ENCODE data around the gene AMOTL1.

DNA sequence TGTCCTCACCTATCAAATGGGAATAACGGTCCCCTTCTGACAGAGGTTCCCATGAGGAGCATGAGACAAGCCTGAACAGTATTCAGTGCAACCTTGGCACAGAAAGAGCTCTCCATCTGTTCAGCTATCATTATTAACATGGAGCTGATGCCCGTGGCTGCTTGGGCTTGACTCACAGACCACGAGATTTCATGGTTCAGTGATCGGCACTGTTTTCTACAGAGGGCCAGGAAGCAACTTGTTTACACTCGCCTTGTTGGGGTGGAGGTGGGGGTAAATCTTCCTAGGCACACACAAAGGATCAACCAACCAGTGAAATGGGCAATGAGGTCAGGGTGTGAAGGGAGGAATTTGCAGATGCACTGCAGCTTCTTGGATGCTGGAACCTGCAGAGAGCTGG lies 117.0 kb downstream of the AMOTL1 start:
- TF ChIP-seq, protein P1, sequence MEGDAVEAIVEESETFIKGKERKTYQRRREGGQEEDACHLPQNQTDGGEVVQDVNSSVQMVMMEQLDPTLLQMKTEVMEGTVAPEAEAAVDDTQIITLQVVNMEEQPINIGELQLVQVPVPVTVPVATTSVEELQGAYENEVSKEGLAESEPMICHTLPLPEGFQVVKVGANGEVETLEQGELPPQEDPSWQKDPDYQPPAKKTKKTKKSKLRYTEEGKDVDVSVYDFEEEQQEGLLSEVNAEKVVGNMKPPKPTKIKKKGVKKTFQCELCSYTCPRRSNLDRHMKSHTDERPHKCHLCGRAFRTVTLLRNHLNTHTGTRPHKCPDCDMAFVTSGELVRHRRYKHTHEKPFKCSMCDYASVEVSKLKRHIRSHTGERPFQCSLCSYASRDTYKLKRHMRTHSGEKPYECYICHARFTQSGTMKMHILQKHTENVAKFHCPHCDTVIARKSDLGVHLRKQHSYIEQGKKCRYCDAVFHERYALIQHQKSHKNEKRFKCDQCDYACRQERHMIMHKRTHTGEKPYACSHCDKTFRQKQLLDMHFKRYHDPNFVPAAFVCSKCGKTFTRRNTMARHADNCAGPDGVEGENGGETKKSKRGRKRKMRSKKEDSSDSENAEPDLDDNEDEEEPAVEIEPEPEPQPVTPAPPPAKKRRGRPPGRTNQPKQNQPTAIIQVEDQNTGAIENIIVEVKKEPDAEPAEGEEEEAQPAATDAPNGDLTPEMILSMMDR (IDR thresholded peaks at IDR 0.05; ENCODE audit: insufficient read depth, low read length): no peak
- TF ChIP-seq SPI1 (IDR thresholded peaks at IDR 0.05; ENCODE audit: borderline replicate concordance, low read depth) (no peak), POLR2AphosphoS5 (IDR thresholded peaks at IDR 0.05; ENCODE audit: low read depth) (no peak)
- TF ChIP-seq, protein P2, sequence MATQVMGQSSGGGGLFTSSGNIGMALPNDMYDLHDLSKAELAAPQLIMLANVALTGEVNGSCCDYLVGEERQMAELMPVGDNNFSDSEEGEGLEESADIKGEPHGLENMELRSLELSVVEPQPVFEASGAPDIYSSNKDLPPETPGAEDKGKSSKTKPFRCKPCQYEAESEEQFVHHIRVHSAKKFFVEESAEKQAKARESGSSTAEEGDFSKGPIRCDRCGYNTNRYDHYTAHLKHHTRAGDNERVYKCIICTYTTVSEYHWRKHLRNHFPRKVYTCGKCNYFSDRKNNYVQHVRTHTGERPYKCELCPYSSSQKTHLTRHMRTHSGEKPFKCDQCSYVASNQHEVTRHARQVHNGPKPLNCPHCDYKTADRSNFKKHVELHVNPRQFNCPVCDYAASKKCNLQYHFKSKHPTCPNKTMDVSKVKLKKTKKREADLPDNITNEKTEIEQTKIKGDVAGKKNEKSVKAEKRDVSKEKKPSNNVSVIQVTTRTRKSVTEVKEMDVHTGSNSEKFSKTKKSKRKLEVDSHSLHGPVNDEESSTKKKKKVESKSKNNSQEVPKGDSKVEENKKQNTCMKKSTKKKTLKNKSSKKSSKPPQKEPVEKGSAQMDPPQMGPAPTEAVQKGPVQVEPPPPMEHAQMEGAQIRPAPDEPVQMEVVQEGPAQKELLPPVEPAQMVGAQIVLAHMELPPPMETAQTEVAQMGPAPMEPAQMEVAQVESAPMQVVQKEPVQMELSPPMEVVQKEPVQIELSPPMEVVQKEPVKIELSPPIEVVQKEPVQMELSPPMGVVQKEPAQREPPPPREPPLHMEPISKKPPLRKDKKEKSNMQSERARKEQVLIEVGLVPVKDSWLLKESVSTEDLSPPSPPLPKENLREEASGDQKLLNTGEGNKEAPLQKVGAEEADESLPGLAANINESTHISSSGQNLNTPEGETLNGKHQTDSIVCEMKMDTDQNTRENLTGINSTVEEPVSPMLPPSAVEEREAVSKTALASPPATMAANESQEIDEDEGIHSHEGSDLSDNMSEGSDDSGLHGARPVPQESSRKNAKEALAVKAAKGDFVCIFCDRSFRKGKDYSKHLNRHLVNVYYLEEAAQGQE (IDR thresholded peaks at IDR 0.05; ENCODE audit: insufficient replicate concordance, low read depth): no peak
